ENCODE results near the gene SNIP1.
A peak's percentile ranks its signal among the peaks of the same experiment; 100 is the strongest.

Gene SNIP1

DNA sequence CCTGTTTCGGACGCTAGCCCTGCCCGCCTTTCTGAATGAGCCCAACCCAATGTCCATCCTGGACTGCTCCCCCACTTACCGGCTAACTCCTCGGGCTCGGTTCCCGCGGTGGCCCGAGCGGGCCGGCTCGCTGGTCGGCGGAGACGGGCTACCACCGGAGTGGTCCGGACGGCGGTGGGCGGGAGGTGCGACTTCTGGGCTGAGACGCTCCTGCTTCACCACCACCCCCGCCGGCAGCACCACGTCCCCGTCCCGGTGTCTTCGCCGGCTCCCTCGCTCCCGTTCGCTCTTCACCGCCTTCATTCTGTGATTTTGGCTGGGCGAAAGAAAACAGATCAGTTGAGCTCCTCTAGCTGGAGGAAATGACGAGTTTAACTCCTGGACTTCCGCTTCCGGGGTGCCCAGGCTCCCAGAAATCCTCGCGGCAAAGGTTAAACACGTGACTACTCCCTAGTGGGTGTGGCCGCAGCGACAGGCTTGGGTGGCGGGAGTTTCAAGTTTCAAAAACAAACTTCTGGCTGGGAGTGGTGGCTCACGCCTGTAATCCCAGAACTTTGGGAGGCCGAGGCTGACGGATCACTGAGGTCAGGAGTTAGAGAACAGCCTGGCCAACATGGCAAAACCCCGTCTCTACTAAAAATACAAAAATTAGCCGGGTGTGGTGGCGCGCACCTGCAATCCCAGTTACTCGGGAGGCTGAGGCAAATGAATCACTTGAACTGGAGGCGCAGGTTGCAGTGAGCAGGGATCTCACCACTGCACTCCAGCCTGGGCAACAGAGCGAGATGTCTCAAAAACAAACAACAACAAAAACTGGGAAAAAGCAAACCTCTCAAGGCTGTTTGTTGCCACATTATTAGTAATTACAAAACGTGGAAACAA lies at the start of gene SNIP1:
Gene SNIP1, minus strand, starts transcription at position 367 of the 882 bp plus-strand sequence. Its CDS starts 64 bp downstream, at position 303.
- peak within 1 kb of the TSS; percentile 91 for H3K4me3 ChIP-seq (replicated peaks; ENCODE audit: low read depth, low read length)
- TF ChIP-seq, protein P1, sequence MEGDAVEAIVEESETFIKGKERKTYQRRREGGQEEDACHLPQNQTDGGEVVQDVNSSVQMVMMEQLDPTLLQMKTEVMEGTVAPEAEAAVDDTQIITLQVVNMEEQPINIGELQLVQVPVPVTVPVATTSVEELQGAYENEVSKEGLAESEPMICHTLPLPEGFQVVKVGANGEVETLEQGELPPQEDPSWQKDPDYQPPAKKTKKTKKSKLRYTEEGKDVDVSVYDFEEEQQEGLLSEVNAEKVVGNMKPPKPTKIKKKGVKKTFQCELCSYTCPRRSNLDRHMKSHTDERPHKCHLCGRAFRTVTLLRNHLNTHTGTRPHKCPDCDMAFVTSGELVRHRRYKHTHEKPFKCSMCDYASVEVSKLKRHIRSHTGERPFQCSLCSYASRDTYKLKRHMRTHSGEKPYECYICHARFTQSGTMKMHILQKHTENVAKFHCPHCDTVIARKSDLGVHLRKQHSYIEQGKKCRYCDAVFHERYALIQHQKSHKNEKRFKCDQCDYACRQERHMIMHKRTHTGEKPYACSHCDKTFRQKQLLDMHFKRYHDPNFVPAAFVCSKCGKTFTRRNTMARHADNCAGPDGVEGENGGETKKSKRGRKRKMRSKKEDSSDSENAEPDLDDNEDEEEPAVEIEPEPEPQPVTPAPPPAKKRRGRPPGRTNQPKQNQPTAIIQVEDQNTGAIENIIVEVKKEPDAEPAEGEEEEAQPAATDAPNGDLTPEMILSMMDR (IDR thresholded peaks at IDR 0.05; ENCODE audit: low read depth, low read length, missing control alignments) = no peak
- peak; percentile 79 for DNase-seq (ENCODE audit: extremely low read depth, low read depth)

DNA sequence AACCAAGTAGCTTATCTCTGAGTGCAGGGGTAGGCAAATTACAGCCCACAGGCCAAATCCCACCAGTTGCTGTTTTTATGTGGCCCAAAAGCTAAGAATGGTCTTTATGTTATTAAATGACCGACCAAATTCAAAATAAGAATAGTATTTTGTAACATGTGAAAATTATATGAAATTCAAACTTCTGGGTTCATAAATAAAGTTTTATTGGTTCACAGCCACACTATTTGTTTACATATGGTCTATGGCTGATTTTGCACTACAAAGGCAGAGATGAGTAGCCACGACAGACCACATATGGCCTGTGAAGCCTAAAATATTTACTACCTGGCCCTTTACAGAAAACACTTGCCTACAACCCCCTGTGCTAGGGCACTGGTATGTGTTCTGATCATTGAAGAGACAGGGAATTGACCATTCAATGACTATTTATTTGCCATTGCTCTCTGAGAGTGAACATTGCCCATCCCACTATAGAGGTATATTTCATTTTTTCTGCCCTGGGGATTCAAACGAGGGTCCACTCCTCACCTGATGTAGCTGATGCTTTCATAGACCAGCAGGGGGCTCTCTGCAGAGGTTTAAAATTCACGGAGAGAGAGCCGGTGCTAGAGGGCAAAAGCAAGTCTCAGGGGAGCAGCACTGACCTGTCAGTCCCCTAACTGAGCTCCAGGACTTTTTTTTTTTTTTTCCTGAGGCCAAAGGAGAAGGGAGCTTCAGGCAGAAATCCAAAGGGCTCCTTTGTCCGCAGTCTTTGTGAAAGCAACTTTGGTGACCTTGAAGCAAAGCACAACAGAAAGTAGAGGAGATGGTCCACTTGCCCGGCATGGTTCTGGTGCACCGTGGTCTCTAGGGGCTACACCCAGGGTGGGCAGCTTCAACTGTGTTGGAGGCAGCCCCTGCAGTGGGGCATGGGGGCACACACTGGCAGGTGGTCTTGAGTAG lies 48.9 kb upstream of the SNIP1 start:
- DNase-seq (ENCODE audit: extremely low read depth, low read depth) = no peak
- TF ChIP-seq, protein P1 (IDR thresholded peaks at IDR 0.05; ENCODE audit: low read depth, low read length, missing control alignments) = peak; percentile 83
- no peak overlapping the region for H3K4me3 ChIP-seq (replicated peaks; ENCODE audit: low read depth, low read length)

DNA sequence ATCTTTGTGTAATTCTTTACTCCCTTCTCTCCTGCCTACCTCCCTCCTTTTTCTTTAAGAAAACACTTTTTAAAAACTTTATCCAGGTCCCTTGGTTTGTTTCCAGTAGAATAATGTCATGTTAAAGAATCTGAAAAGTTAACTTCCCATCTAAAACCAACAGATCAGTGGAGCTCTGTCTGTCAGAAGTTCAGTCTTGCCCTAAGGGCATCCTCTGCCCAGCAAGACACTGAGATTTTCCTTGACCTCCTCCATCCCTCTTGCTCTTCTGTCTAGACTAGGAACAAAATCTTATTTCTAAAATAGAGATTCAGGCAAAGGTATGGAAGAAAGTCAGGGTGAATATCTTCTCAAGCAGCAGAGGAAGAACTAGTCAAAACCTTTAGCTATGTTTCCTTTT lies 47.3 kb upstream of the SNIP1 start:
- no peak for DNase-seq (ENCODE audit: extremely low read depth, low read depth)
- no peak overlapping the region for H3K4me3 ChIP-seq (replicated peaks; ENCODE audit: low read depth, low read length)
- TF ChIP-seq, protein P1 (IDR thresholded peaks at IDR 0.05; ENCODE audit: low read depth, low read length, missing control alignments) = no peak

DNA sequence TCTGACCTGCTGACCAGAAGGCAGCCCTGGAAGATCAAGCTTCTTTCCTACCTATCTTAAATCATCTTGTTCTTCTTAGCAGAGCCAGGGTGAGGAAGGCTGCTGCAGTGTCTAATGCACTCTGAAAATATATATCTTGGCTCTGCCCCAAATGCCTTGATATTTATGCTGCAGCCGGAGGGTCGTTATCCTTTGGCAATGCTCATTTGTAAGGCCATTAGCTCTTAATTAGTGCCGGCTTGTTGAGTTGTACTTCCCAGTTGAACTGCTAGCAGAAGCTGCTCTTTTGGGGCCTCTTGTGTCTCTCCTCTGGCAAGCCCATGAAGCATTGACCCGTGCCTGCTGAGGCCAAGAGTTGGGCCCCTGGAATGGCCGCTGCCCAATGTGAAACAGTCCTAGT lies 45.8 kb upstream of the SNIP1 start:
- H3K4me3 ChIP-seq (replicated peaks; ENCODE audit: low read depth, low read length) = no peak overlapping the region
- no peak for DNase-seq (ENCODE audit: extremely low read depth, low read depth)
- TF ChIP-seq, protein P1 (IDR thresholded peaks at IDR 0.05; ENCODE audit: low read depth, low read length, missing control alignments) = no peak

DNA sequence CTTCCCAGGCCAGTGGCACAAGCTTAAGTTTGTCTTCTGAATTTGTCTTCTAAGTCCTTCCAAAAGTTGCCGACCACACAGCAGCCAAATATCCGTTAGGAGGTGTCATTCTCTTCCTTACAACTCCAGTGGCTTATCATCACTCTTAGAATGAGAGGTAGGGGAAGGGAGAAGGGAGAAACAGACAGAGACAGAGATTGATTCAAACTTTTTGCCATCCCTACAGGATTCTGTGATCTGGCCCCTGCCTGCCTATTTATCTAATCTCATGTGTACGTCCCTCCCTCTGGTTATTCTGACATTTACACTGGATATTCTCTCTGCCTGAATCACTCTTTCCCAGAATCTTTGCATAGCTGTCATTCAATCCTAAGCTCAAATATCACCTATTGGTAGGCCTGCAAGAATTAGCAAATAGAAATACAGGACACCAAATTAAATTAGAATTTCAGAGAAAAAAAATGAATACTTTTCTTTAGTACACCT lies 42.1 kb upstream of the SNIP1 start:
- no peak for DNase-seq (ENCODE audit: extremely low read depth, low read depth)
- TF ChIP-seq, protein P1 (IDR thresholded peaks at IDR 0.05; ENCODE audit: low read depth, low read length, missing control alignments) = no peak
- peak overlapping the region; percentile 76 for H3K4me3 ChIP-seq (replicated peaks; ENCODE audit: low read depth, low read length)

- H3K4me3 ChIP-seq (replicated peaks; ENCODE audit: low read depth, low read length) = peak within 1 kb of the TSS; percentile 76
Observed at GRCh38 chr1:37595440-37596181, 41.5 kb upstream of the SNIP1 start, which contains the start of gene GNL2. Gene GNL2, minus strand, starts transcription at chr1:37595937. Its CDS starts 115 bp downstream, at chr1:37595822.

More at GRCh38 chr1:37595440-37596181, 41.5 kb upstream of the SNIP1 start, which contains the start of gene GNL2:
- TF ChIP-seq, protein P1 (IDR thresholded peaks at IDR 0.05; ENCODE audit: low read depth, low read length, missing control alignments) = no peak
- DNase-seq (ENCODE audit: extremely low read depth, low read depth) = peak; percentile 87
